Upper lobe of left lung (tissue), 4 donors: ENCODE data around the gene UNC13D.
A peak's percentile ranks its signal among the peaks of the same experiment; 100 is the strongest.

Source experiments
- POLR2A ChIP-seq, 4 donors: fragments of 450-650 bp; IDR thresholded peaks; one replicate each; pipeline ENCODE4 v1.5.1; 2016 to 2017; ENCODE audit warnings: antibody characterized with exemption in 4 of 4, mild to moderate bottlenecking in 2 of 4
- TF ChIP-seq, protein P1 (sequence below), 6 experiments: fragments of 450-650 bp in 4 of 6; fragments of 200-600 bp in 2 of 6; sonication (generic) in 2 of 6; IDR thresholded peaks; one replicate each; pipeline ENCODE4 v1.5.1; 2016 to 2019; ENCODE audit warnings: antibody characterized with exemption in 6 of 6

DNA sequence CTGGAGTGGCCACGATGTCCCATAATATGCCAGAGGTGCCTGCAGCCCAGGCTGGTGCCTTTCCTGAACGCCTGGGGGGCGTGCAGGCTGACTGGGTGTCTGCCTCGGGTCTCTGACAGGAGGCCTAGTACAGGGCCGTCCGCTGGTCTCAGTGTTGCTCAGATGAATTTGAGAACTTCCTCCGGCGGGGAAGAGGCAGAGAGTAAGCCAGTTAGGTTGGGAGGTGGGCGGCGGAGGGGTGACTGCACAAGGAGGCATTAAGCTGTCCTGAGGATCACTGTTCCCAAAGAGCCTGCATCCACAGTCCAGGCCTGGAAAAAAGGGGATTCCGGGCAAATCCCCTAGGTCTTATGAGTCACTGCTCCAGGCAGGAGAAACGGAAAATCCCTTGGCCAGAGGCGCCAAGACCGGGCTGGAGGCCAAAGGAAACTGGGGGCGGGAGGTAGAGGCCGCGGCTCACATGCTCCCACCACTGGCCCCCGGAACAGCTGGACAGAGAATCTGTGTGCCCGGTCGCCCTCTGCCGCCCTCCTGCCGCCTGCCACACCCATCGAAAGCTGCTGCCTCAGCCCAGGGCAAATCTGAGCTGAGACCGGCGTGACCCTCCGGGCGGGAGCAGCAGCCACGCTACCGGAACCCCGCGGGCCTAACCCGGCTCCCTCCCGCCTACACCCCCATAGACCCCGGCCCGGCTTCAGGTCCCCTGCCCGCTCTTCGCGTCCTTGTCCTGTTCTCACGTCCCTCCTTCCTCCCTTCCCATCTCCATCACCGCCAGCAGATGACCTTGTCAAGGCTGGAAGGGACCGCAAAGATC is 32.9 kb upstream of the UNC13D start:
- TF ChIP-seq, protein P1, sequence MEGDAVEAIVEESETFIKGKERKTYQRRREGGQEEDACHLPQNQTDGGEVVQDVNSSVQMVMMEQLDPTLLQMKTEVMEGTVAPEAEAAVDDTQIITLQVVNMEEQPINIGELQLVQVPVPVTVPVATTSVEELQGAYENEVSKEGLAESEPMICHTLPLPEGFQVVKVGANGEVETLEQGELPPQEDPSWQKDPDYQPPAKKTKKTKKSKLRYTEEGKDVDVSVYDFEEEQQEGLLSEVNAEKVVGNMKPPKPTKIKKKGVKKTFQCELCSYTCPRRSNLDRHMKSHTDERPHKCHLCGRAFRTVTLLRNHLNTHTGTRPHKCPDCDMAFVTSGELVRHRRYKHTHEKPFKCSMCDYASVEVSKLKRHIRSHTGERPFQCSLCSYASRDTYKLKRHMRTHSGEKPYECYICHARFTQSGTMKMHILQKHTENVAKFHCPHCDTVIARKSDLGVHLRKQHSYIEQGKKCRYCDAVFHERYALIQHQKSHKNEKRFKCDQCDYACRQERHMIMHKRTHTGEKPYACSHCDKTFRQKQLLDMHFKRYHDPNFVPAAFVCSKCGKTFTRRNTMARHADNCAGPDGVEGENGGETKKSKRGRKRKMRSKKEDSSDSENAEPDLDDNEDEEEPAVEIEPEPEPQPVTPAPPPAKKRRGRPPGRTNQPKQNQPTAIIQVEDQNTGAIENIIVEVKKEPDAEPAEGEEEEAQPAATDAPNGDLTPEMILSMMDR (IDR thresholded peaks at IDR 0.05): peak in 1 of 6 experiments; percentile 31
- TF ChIP-seq POLR2A (IDR thresholded peaks at IDR 0.05): peak in 3 of 4 donors; percentile 39 to 44 (median 41)
